DND-41 (cell line): ENCODE measurements around the gene IL10RA.

Source experiments
- ATAC-seq: fragments of 200-7000 bp; cut with Tn5 transposase; 3 replicates; pipeline ENCODE4 v1.9.1; 2021; ENCODE audit warnings: low read depth; ENCODE audit not compliant: insufficient read depth
- DNase-seq: peaks from one replicate; pipeline ENCODE4 v3.0.0-alpha.2; 2020
- H2AFZ ChIP-seq: 2 replicates; pipeline ENCODE4 v1.6.0; 2012; ENCODE audit warnings: low read depth, low read length
- H3K27ac ChIP-seq: 2 replicates; pipeline ENCODE4 v1.5.1; 2012; ENCODE audit warnings: low read length, inconsistent platforms
- H3K27me3 ChIP-seq: fragments of 200-600 bp; sonication (generic); 2 replicates; pipeline ENCODE4 v1.6.0; 2012; ENCODE audit warnings: low read length, mild to moderate bottlenecking, inconsistent platforms; ENCODE audit not compliant: insufficient read depth, poor library complexity
- H3K36me3 ChIP-seq: 2 replicates; pipeline ENCODE4 v1.5.1; 2012; ENCODE audit warnings: low read length, inconsistent platforms; ENCODE audit not compliant: insufficient read depth
- H3K4me1 ChIP-seq: 2 replicates; pipeline ENCODE4 v1.5.1; 2012; ENCODE audit warnings: mild to moderate bottlenecking, low read length; ENCODE audit not compliant: insufficient read depth
- H3K4me2 ChIP-seq: 2 replicates; pipeline ENCODE4 v1.6.0; 2012; ENCODE audit warnings: mild to moderate bottlenecking, moderate library complexity, low read length, inconsistent platforms; ENCODE audit not compliant: insufficient read depth
- H3K4me3 ChIP-seq, 2 experiments: fragments of 200-600 bp in 1 of 2; shearing (Covaris generic) in 1 of 2; 2 replicates each; pipeline ENCODE4 v1.5.1; 2012 to 2016; ENCODE audit warnings: inconsistent platforms in 2 of 2, low read length in 2 of 2, mild to moderate bottlenecking in 2 of 2, low read depth in 1 of 2, moderate library complexity in 1 of 2
- H3K79me2 ChIP-seq: 2 replicates; pipeline ENCODE4 v1.6.0; 2012; ENCODE audit warnings: low read length, inconsistent platforms; ENCODE audit not compliant: insufficient read depth
- H3K9ac ChIP-seq: 2 replicates; pipeline ENCODE4 v1.6.0; 2012; ENCODE audit warnings: low read depth, mild to moderate bottlenecking, inconsistent platforms, low read length, moderate library complexity
- H3K9me3 ChIP-seq: 2 replicates; pipeline ENCODE4 v1.5.1; 2012; ENCODE audit warnings: low read length, moderate library complexity, mild to moderate bottlenecking, inconsistent platforms; ENCODE audit not compliant: insufficient read depth, severe bottlenecking
- H4K20me1 ChIP-seq: 2 replicates; pipeline ENCODE4 v1.6.0; 2012; ENCODE audit warnings: low read length; ENCODE audit not compliant: insufficient read depth
- EZH2 ChIP-seq: IDR thresholded peaks from 3 replicates; pipeline ENCODE4 v1.6.1; 2012; ENCODE audit warnings: borderline replicate concordance, low read depth, mild to moderate bottlenecking, moderate library complexity, low read length, inconsistent platforms; ENCODE audit not compliant: severe bottlenecking
- TF ChIP-seq, protein P1 (sequence below): IDR thresholded peaks from 2 replicates; pipeline ENCODE4 v1.5.1; 2012; ENCODE audit warnings: borderline replicate concordance, low read length, moderate library complexity, mild to moderate bottlenecking; ENCODE audit not compliant: poor library complexity, severe bottlenecking; ENCODE audit errors: extremely low read depth

The IL10RA gene

DNA sequence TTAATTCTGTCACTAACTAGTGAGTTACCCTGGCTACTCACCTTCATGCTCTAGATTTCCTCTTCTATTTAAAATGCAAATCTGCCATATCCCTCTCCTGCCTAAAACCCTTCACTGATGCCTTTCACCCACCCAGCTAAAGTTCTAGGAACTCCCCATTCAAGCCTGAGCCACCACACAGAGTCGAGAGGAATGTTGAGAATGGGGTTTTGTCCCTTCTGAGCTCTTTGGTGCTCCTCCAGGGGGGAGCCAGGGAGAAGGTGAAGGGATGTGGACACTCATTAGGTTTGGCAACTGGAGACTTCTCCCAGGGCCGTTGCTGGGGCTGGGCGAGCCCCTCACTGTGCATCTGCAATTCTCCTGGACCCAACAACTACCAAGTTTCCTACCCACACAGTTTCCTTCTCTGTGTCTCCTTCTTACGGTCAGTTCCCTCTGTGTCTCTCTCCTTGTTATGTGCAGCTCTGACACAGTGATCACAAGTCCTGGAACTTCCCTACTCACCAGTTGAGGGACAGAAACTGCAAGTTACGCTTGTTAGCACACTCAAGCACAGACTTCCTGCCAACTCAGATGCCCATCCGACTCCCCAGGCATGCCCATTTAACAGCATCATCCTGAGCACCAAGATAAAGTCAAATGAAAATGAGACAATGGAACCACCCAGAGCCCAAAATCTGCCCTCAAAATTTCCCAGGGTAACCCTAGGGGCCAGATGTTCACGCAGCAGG, 6.5 kb upstream of the IL10RA start:
- TF ChIP-seq EZH2, result no peak
- TF ChIP-seq, protein P1, sequence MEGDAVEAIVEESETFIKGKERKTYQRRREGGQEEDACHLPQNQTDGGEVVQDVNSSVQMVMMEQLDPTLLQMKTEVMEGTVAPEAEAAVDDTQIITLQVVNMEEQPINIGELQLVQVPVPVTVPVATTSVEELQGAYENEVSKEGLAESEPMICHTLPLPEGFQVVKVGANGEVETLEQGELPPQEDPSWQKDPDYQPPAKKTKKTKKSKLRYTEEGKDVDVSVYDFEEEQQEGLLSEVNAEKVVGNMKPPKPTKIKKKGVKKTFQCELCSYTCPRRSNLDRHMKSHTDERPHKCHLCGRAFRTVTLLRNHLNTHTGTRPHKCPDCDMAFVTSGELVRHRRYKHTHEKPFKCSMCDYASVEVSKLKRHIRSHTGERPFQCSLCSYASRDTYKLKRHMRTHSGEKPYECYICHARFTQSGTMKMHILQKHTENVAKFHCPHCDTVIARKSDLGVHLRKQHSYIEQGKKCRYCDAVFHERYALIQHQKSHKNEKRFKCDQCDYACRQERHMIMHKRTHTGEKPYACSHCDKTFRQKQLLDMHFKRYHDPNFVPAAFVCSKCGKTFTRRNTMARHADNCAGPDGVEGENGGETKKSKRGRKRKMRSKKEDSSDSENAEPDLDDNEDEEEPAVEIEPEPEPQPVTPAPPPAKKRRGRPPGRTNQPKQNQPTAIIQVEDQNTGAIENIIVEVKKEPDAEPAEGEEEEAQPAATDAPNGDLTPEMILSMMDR, result no peak
- H2AFZ ChIP-seq, result no peak overlapping the region
- no peak overlapping the region for H3K4me2 ChIP-seq
- no peak overlapping the region for H3K9ac ChIP-seq
- ATAC-seq (no peak), DNase-seq (no peak)
- peaks cover 8% of the 10 kb centered on the region for H3K4me1 ChIP-seq
- H3K79me2 ChIP-seq, result no peaks in the 10 kb centered on the region
- no peaks in the 10 kb centered on the region for H4K20me1 ChIP-seq
- H3K27ac ChIP-seq, result no peak overlapping the region
- no peaks in the 10 kb centered on the region for H3K36me3 ChIP-seq
- no peaks in the 10 kb centered on the region for H3K9me3 ChIP-seq
- H3K4me3 ChIP-seq, result no peak overlapping the region
- H3K27me3 ChIP-seq, result no peaks in the 10 kb centered on the region

DNA sequence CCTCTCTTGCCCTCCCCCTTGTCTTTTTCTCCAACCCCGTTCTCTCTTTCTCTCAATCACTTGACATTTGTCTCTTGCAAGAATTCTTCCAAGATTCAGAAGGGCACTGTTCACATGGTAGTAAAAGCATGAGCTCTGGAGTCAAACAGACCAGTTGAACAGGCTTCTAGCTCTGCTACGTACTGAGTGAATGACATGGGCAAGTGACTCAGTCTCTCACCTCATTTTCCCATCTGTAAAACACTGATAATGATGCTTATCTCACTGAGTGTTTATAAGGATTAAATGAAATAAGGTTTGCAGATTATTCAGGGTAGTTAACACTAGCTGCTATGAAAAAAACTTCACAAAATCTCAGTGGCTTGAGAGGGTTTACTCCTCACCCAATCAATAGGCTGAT, 5.9 kb upstream of the IL10RA start:
- ATAC-seq, result no peak

DNA sequence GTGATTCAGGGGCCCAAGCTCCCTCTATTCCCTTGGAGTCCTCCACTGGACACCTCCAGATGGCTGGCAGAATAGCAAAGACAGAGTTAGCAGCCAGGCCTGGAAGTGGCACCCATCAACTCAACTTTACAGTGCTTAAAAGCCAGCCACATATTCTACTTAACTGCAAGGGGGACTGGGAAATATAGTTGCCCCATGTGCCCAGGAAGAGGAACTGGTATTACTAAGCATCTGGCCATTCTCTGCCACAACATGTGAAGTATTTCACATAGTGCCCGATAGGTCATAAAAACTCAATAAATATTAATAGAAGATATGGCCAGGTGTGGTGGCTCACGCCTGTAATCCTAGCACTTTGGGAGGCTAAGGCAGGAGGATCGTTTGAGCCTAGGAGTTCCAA, 5.5 kb upstream of the IL10RA start:
- Histone ChIP-seq H3K36me3 (no peaks in the 10 kb centered on the region), H3K27ac (no peak overlapping the region), H2AFZ (no peak overlapping the region), H3K4me3 (no peak overlapping the region), H3K4me2 (no peak overlapping the region), H4K20me1 (no peaks in the 10 kb centered on the region), H3K9ac (no peak overlapping the region), H3K4me1 (peaks cover 8% of the 10 kb centered on the region), H3K9me3 (no peaks in the 10 kb centered on the region), H3K27me3 (no peaks in the 10 kb centered on the region), H3K79me2 (no peaks in the 10 kb centered on the region)
- DNase-seq, result no peak
- TF ChIP-seq, protein P1, result no peak
- no peak for TF ChIP-seq EZH2
- no peak for ATAC-seq

More for the DNA sequence above, 5.9 kb upstream of the IL10RA start:
- no peaks in the 10 kb centered on the region for H4K20me1 ChIP-seq
- H3K4me2 ChIP-seq, result no peak overlapping the region
- no peak for DNase-seq
- no peaks in the 10 kb centered on the region for H3K36me3 ChIP-seq
- no peaks in the 10 kb centered on the region for H3K9me3 ChIP-seq
- TF ChIP-seq EZH2, result no peak
- TF ChIP-seq, protein P1, result no peak
- H3K9ac ChIP-seq, result no peak overlapping the region
- no peak overlapping the region for H3K27ac ChIP-seq
- no peak overlapping the region for H2AFZ ChIP-seq
- H3K4me1 ChIP-seq, result peaks cover 8% of the 10 kb centered on the region
- H3K79me2 ChIP-seq, result no peaks in the 10 kb centered on the region
- no peaks in the 10 kb centered on the region for H3K27me3 ChIP-seq
- H3K4me3 ChIP-seq, result no peak overlapping the region
